Umbilical cord (tissue), 2 donors: Measurements from ENCODE around the gene CENPP. TPM values are rescaled to one million over a fixed set of nuclear protein-coding genes. Genes with fewer than 3 reads are reported as not detected.
"Not testable (repeated sequence)": the region's sequence is repeated elsewhere in the genome, so short reads cannot be mapped to it uniquely, and the experiment has no call there.

Experiments
- DNase-seq: peaks from one replicate; pipeline ENCODE4 v3.0.0-alpha.2; 2015; ENCODE audit warnings: low spot score
- total RNA-seq: library from RNA; depleted of rRNA; stranded (reverse); fragments of >200 nt; gene quantifications from one replicate; pipeline ENCODE4 v1.2.3, GENCODE V29; 2014; ENCODE audit warnings: low replicate concordance; ENCODE audit not compliant: insufficient read depth

The CENPP gene
- total RNA-seq, 1 donor from 2014 or later = 8.9 TPM

GRCh38 chr9:92595075-92595474, 269.3 kb downstream of the CENPP start:
- not testable (repeated sequence) for DNase-seq

- DNase-seq = no peak
These were observed 270.2 kb downstream of the CENPP start for GRCh38 chr9:92595930-92596329.

GRCh38 chr9:92598382-92598781, 272.6 kb downstream of the CENPP start:
- no peak for DNase-seq

GRCh38 chr9:92599938-92600461, 274.2 kb downstream of the CENPP start:
- DNase-seq = no peak

GRCh38 chr9:92600462-92601261, 274.9 kb downstream of the CENPP start:
- peak; percentile 19 for DNase-seq

GRCh38 chr9:92601451-92601850, 275.7 kb downstream of the CENPP start:
- no peak for DNase-seq

GRCh38 chr9:92602413-92602812, 276.7 kb downstream of the CENPP start:
- no peak for DNase-seq

GRCh38 chr9:92603100-92603499, 277.3 kb downstream of the CENPP start:
- no peak for DNase-seq

- DNase-seq = no peak
These were observed 278.2 kb downstream of the CENPP start for GRCh38 chr9:92603990-92604389.

- DNase-seq = no peak
These were observed 279.5 kb downstream of the CENPP start for GRCh38 chr9:92605224-92605623.

- no peak for DNase-seq
These were observed 281.3 kb downstream of the CENPP start for GRCh38 chr9:92607088-92607487.

- peak; percentile 57 for DNase-seq
These were observed 282.0 kb downstream of the CENPP start for GRCh38 chr9:92607773-92608172.

GRCh38 chr9:92608241-92608908, 282.6 kb downstream of the CENPP start:
- no peak for DNase-seq

GRCh38 chr9:92608909-92609445, 283.2 kb downstream of the CENPP start:
- DNase-seq = peak; percentile 8

GRCh38 chr9:92610470-92611420, 285.0 kb downstream of the CENPP start:
- no peak for DNase-seq

GRCh38 chr9:92611621-92612285, 286.0 kb downstream of the CENPP start:
- no peak for DNase-seq

GRCh38 chr9:92612292-92612691, 286.5 kb downstream of the CENPP start:
- DNase-seq = no peak

GRCh38 chr9:92612816-92613215, 287.1 kb downstream of the CENPP start:
- no peak for DNase-seq

- no peak for DNase-seq
These were observed 287.7 kb downstream of the CENPP start for GRCh38 chr9:92613268-92614122.

GRCh38 chr9:92614123-92614510, 288.4 kb downstream of the CENPP start:
- no peak for DNase-seq
